Brain microvascular endothelial cell (primary cell): ENCODE measurements around the gene CD244.

Experiments used
- DNase-seq: peaks from one replicate; pipeline ENCODE4 v3.0.0-alpha.2; 2020
- H3K27ac ChIP-seq: fragments of 250-450 bp; sonication (Bioruptor Pico); 2 replicates; pipeline ENCODE4 v1.5.1; 2020; ENCODE audit warnings: mild to moderate bottlenecking, moderate library complexity
- H3K27me3 ChIP-seq: fragments of 250-450 bp; sonication (Bioruptor Pico); replicated peaks from 2 replicates; pipeline ENCODE4 v1.5.1; 2020; ENCODE audit warnings: mild to moderate bottlenecking
- H3K36me3 ChIP-seq: fragments of 250-450 bp; sonication (Bioruptor Pico); replicated peaks from 2 replicates; pipeline ENCODE4 v1.5.1; 2020; ENCODE audit warnings: mild to moderate bottlenecking
- H3K4me3 ChIP-seq: 2 replicates; pipeline ENCODE4 v1.5.1; 2011; ENCODE audit warnings: low read depth, mild to moderate bottlenecking, control low read depth, low read length, moderate library complexity
- in situ Hi-C: cut with HindIII; loops from 2 replicates; pipeline ENCODE4 v1.10.0; 2017; ENCODE audit warnings: low sequenced_read_pairs, low pct_ligation_motif_present
- TF ChIP-seq, protein P1 (sequence below): IDR thresholded peaks from 2 replicates; pipeline ENCODE4 v1.5.1; 2011; ENCODE audit warnings: low read depth, mild to moderate bottlenecking, moderate library complexity, low read length, control low read depth, inconsistent platforms; ENCODE audit errors: missing control alignments

The CD244 gene

GRCh38 chr1:160797861-160798273, 64.8 kb downstream of the CD244 start:
- no peak overlapping the region for H3K27ac ChIP-seq
- no peak overlapping the region for H3K4me3 ChIP-seq
- no peak for DNase-seq
- H3K27me3 ChIP-seq, result no peaks in the 10 kb centered on the region
- in situ Hi-C loops, result no loop called here
- TF ChIP-seq, protein P1, sequence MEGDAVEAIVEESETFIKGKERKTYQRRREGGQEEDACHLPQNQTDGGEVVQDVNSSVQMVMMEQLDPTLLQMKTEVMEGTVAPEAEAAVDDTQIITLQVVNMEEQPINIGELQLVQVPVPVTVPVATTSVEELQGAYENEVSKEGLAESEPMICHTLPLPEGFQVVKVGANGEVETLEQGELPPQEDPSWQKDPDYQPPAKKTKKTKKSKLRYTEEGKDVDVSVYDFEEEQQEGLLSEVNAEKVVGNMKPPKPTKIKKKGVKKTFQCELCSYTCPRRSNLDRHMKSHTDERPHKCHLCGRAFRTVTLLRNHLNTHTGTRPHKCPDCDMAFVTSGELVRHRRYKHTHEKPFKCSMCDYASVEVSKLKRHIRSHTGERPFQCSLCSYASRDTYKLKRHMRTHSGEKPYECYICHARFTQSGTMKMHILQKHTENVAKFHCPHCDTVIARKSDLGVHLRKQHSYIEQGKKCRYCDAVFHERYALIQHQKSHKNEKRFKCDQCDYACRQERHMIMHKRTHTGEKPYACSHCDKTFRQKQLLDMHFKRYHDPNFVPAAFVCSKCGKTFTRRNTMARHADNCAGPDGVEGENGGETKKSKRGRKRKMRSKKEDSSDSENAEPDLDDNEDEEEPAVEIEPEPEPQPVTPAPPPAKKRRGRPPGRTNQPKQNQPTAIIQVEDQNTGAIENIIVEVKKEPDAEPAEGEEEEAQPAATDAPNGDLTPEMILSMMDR, result no peak
- no peaks in the 10 kb centered on the region for H3K36me3 ChIP-seq

- TF ChIP-seq, protein P1, result no peak
- Histone ChIP-seq H3K4me3 (no peak overlapping the region), H3K27me3 (no peaks in the 10 kb centered on the region), H3K27ac (no peak overlapping the region), H3K36me3 (no peaks in the 10 kb centered on the region)
- in situ Hi-C loops, result no loop called here
- DNase-seq, result no peak
Observed at GRCh38 chr1:160797271-160797709, 65.4 kb downstream of the CD244 start.

DNA sequence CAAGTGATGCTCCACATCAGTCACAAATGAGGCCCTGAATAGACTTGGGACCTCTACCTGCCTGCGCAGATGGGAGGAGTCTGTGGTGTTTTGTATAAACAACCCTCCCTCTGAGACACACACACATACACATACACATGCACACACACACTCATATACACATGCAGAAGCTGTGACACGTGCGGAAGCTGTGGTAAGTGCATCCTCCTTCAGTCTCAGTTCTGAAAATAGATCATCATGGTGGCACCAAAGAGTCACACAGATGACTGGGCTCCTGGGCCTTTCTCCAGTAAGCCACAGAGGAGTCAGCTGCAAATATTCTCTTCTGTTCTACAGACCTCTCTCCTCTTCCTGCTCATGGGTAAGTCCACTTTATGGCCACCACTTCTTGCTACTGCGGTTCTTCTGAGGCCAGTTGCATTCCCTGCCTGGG, 66.7 kb downstream of the CD244 start, which contains the start of gene LY9:
TSS of gene LY9 (plus strand) at position 224 of the 433 bp plus-strand sequence. CDS start at position 238, 14 bp downstream.
- in situ Hi-C loops, result no loop called here
- H3K27me3 ChIP-seq, result no peaks in the 10 kb centered on the region
- TF ChIP-seq, protein P1, result no peak
- H3K4me3 ChIP-seq, result no peak within 1 kb of the TSS
- no peaks in the 10 kb centered on the region for H3K36me3 ChIP-seq
- no peak within 1 kb of the TSS for H3K27ac ChIP-seq
- DNase-seq, result no peak

GRCh38 chr1:160794376-160794775, 68.3 kb downstream of the CD244 start:
- DNase-seq, result no peak
- in situ Hi-C loops, result no loop called here
- no peak overlapping the region for H3K27ac ChIP-seq
- H3K36me3 ChIP-seq, result no peaks in the 10 kb centered on the region
- H3K27me3 ChIP-seq, result no peaks in the 10 kb centered on the region
- TF ChIP-seq, protein P1, result no peak
- no peak overlapping the region for H3K4me3 ChIP-seq

GRCh38 chr1:160789702-160790611, 72.7 kb downstream of the CD244 start:
- TF ChIP-seq, protein P1, result no peak
- no peak for DNase-seq
- no peaks in the 10 kb centered on the region for H3K27me3 ChIP-seq
- no peaks in the 10 kb centered on the region for H3K36me3 ChIP-seq
- in situ Hi-C loops, result no loop called here
- H3K4me3 ChIP-seq, result no peak overlapping the region
- no peak overlapping the region for H3K27ac ChIP-seq
